Measurements from ENCODE around the gene SCT.

GRCh38 chr11:589798-590197 lies 37.2 kb downstream of the SCT start:
- TF ChIP-seq, protein P1, sequence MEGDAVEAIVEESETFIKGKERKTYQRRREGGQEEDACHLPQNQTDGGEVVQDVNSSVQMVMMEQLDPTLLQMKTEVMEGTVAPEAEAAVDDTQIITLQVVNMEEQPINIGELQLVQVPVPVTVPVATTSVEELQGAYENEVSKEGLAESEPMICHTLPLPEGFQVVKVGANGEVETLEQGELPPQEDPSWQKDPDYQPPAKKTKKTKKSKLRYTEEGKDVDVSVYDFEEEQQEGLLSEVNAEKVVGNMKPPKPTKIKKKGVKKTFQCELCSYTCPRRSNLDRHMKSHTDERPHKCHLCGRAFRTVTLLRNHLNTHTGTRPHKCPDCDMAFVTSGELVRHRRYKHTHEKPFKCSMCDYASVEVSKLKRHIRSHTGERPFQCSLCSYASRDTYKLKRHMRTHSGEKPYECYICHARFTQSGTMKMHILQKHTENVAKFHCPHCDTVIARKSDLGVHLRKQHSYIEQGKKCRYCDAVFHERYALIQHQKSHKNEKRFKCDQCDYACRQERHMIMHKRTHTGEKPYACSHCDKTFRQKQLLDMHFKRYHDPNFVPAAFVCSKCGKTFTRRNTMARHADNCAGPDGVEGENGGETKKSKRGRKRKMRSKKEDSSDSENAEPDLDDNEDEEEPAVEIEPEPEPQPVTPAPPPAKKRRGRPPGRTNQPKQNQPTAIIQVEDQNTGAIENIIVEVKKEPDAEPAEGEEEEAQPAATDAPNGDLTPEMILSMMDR (conservative IDR thresholded peaks at IDR 0.05; ENCODE audit: low read depth in 2 of 2): no peak
- no peak for TF ChIP-seq EZH2 (IDR thresholded peaks at IDR 0.05; ENCODE audit: low read depth, unreplicated experiment)
- TF ChIP-seq STAT1 (IDR thresholded peaks at IDR 0.05; ENCODE audit: unreplicated experiment): no peak
- TF ChIP-seq, protein P2, sequence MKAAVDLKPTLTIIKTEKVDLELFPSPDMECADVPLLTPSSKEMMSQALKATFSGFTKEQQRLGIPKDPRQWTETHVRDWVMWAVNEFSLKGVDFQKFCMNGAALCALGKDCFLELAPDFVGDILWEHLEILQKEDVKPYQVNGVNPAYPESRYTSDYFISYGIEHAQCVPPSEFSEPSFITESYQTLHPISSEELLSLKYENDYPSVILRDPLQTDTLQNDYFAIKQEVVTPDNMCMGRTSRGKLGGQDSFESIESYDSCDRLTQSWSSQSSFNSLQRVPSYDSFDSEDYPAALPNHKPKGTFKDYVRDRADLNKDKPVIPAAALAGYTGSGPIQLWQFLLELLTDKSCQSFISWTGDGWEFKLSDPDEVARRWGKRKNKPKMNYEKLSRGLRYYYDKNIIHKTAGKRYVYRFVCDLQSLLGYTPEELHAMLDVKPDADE (IDR thresholded peaks at IDR 0.05): no peak
- no peak for TF ChIP-seq POLR2AphosphoS5 (IDR thresholded peaks at IDR 0.05; ENCODE audit: low read depth)
- TF ChIP-seq, protein P3, sequence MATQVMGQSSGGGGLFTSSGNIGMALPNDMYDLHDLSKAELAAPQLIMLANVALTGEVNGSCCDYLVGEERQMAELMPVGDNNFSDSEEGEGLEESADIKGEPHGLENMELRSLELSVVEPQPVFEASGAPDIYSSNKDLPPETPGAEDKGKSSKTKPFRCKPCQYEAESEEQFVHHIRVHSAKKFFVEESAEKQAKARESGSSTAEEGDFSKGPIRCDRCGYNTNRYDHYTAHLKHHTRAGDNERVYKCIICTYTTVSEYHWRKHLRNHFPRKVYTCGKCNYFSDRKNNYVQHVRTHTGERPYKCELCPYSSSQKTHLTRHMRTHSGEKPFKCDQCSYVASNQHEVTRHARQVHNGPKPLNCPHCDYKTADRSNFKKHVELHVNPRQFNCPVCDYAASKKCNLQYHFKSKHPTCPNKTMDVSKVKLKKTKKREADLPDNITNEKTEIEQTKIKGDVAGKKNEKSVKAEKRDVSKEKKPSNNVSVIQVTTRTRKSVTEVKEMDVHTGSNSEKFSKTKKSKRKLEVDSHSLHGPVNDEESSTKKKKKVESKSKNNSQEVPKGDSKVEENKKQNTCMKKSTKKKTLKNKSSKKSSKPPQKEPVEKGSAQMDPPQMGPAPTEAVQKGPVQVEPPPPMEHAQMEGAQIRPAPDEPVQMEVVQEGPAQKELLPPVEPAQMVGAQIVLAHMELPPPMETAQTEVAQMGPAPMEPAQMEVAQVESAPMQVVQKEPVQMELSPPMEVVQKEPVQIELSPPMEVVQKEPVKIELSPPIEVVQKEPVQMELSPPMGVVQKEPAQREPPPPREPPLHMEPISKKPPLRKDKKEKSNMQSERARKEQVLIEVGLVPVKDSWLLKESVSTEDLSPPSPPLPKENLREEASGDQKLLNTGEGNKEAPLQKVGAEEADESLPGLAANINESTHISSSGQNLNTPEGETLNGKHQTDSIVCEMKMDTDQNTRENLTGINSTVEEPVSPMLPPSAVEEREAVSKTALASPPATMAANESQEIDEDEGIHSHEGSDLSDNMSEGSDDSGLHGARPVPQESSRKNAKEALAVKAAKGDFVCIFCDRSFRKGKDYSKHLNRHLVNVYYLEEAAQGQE (IDR thresholded peaks at IDR 0.05; ENCODE audit: unreplicated experiment): no peak
- TF ChIP-seq ZNF331 (CRISPR knock-in tag; IDR thresholded peaks at IDR 0.05; ENCODE audit: low read depth): no peak
- TF ChIP-seq NANOG (IDR thresholded peaks at IDR 0.05; ENCODE audit: borderline replicate concordance): no peak
- TF ChIP-seq EZH2phosphoT487 (IDR thresholded peaks at IDR 0.05; ENCODE audit: unreplicated experiment): no peak

Data from GM23338 (cell line).